Measurements from ENCODE around the gene SLC46A2.
A peak's percentile ranks its signal among the peaks of the same experiment; 100 is the strongest.

- TF ChIP-seq, protein P1, sequence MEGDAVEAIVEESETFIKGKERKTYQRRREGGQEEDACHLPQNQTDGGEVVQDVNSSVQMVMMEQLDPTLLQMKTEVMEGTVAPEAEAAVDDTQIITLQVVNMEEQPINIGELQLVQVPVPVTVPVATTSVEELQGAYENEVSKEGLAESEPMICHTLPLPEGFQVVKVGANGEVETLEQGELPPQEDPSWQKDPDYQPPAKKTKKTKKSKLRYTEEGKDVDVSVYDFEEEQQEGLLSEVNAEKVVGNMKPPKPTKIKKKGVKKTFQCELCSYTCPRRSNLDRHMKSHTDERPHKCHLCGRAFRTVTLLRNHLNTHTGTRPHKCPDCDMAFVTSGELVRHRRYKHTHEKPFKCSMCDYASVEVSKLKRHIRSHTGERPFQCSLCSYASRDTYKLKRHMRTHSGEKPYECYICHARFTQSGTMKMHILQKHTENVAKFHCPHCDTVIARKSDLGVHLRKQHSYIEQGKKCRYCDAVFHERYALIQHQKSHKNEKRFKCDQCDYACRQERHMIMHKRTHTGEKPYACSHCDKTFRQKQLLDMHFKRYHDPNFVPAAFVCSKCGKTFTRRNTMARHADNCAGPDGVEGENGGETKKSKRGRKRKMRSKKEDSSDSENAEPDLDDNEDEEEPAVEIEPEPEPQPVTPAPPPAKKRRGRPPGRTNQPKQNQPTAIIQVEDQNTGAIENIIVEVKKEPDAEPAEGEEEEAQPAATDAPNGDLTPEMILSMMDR (IDR thresholded peaks at IDR 0.05; ENCODE audit: insufficient read depth, low read depth, low read length): peak; percentile 48
- TF ChIP-seq EZH2 (IDR thresholded peaks at IDR 0.05; ENCODE audit: insufficient read depth, low read length): no peak
Observed at GRCh38 chr9:112921549-112921948, 30.9 kb upstream of the SLC46A2 start.
